Measurements from ENCODE around the gene IFNAR1. TPM values are rescaled to one million over a fixed set of nuclear protein-coding genes. Genes with fewer than 3 reads are reported as not detected.

Gene IFNAR1
- total and polyA plus RNA-seq, 2 donors (not counting 1 experiment from before 2014, with no cell fraction given), result 14.8 to 55.7 TPM

GRCh38 chr21:33314111-33314510, 10.7 kb upstream of the IFNAR1 start:
- POLR2A ChIA-PET, result interaction anchor here (0.5 to 2.0 kb wide), 2 partner anchors 14 to 122 kb away, joined by 4 to 5 read pairs; no protein-coding TSS in a partner anchor

More at GRCh38 chr21:33314111-33314510, 10.7 kb upstream of the IFNAR1 start:
- TF ChIP-seq CTCF (IDR thresholded peaks at IDR 0.05) (no peak), EZH2 (IDR thresholded peaks at IDR 0.05; ENCODE audit: borderline replicate concordance, insufficient read depth, low read depth, low read length, poor library complexity, severe bottlenecking) (no peak)
- no peaks in the 10 kb centered on the region for H3K27me3 Mint-ChIP-seq
- intact Hi-C loops (cut with micrococcal nuclease), result no loop called here
- no peak overlapping the region for H3K27ac Mint-ChIP-seq
- H3K4me3 Mint-ChIP-seq, result no peak overlapping the region
- no peak for DNase-seq
- H3K4me1 Mint-ChIP-seq, result peaks cover 22% of the 10 kb centered on the region
- Histone ChIP-seq H3K36me3 (replicated peaks in 1 of 2; ENCODE audit: control extremely low read depth in 1 of 2, control insufficient read depth in 1 of 2, extremely low read depth in 1 of 2, insufficient read depth in 2 of 2, low read length in 1 of 2) (no peaks in the 10 kb centered on the region), H3K4me1 (ENCODE audit: control insufficient read depth in 2 of 2, insufficient read depth in 2 of 2, low read length in 2 of 2) (peaks cover 9 to 13% of the 10 kb centered on the region in 2 donors), H3K79me2 (ENCODE audit: control insufficient read depth, insufficient read depth, low read length) (no peaks in the 10 kb centered on the region), H3K27ac (ENCODE audit: low read length in 2 of 2) (no peak overlapping the region), H3K27me3 (replicated peaks in 1 of 4; ENCODE audit: control extremely low read depth in 1 of 4, control insufficient read depth in 3 of 4, insufficient read depth in 4 of 4, low read length in 3 of 4) (no peaks in the 10 kb centered on the region), H3K4me3 (ENCODE audit: control extremely low read depth in 1 of 5, extremely low read depth in 1 of 5, insufficient read depth in 1 of 5, low read depth in 2 of 5, low read length in 4 of 5) (no peak overlapping the region), H4K20me1 (ENCODE audit: control insufficient read depth, insufficient read depth, low read length, poor library complexity, severe bottlenecking) (no peaks in the 10 kb centered on the region), H3K9me3 (ENCODE audit: control extremely low read depth in 1 of 3, control insufficient read depth in 2 of 3, insufficient read depth in 1 of 3, low read length in 2 of 3) (peaks cover 0 to 2% (median 0%) of the 10 kb centered on the region in 3 donors), H3K9ac (ENCODE audit: low read length) (no peak overlapping the region), H3K4me2 (replicated peaks; ENCODE audit: low read depth, low read length, poor library complexity, severe bottlenecking) (no peak overlapping the region), H2AFZ (ENCODE audit: insufficient read depth, low read depth, low read length, poor library complexity, severe bottlenecking) (no peak overlapping the region)
- no peaks in the 10 kb centered on the region for H3K9me3 Mint-ChIP-seq (ENCODE audit: insufficient read depth)
- ATAC-seq (ENCODE audit: low read depth), result no peak
- no CpG with 5 or more reads among the region's 4 CpGs for WGBS (ENCODE audit: insufficient coverage)
- CTCF ChIA-PET, result interaction anchor here (1.3 to 1.5 kb wide), 2 partner anchors 15 to 117 kb away, joined by 3 to 5 read pairs; no protein-coding TSS in a partner anchor
